ENCODE data around the gene ISOC2.
"Not testable (repeated sequence)": the region's sequence is repeated elsewhere in the genome, so short reads cannot be mapped to it uniquely, and the experiment has no call there.

ISOC2 gene

DNA sequence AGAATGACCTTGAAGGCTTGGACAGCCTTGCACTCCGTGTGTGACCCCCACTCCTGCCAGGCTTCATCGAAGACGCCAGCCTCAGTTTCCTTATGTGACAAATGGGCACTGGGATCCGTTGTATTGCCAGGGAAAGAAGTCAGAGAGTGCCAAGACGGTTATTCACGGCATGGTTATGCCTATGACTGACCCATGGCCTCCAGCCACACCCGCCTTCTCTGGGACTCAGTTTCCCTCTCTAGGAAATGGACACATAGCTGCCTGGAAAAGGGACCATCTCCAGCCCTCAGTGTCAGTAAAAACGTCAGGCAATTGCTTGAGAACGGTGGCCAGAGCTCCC, 52.9 kb downstream of the ISOC2 start:
- Histone ChIP-seq H3K9ac (ENCODE audit: low read length) (peak overlapping the region; percentile 62), H3K9me3 (ENCODE audit: control insufficient read depth, insufficient read depth, low read depth, low read length) (peaks cover 4% of the 10 kb centered on the region; the same call in 1 of the 2 replicates), H3K36me3 (ENCODE audit: control insufficient read depth, insufficient read depth, low read length) (peaks cover 28% of the 10 kb centered on the region), H3K27me3 (ENCODE audit: control insufficient read depth, insufficient read depth, low read length) (no peaks in the 10 kb centered on the region), H3K4me1 (ENCODE audit: control insufficient read depth, insufficient read depth, low read length) (peaks cover 22% of the 10 kb centered on the region), H3K4me3 (ENCODE audit: low read depth, low read length) (peak overlapping the region; percentile 48), H3K27ac (ENCODE audit: low read depth, low read length) (peak overlapping the region; percentile 84)

GRCh38 chr19:55407800-55408532, 53.5 kb downstream of the ISOC2 start:
- Histone ChIP-seq H3K4me3 (ENCODE audit: low read depth, low read length) (peak overlapping the region; percentile 79), H3K4me1 (ENCODE audit: control insufficient read depth, insufficient read depth, low read length) (peaks cover 22% of the 10 kb centered on the region), H3K36me3 (ENCODE audit: control insufficient read depth, insufficient read depth, low read length) (peaks cover 34% of the 10 kb centered on the region), H3K27me3 (ENCODE audit: control insufficient read depth, insufficient read depth, low read length) (no peaks in the 10 kb centered on the region), H3K9me3 (ENCODE audit: control insufficient read depth, insufficient read depth, low read depth, low read length) (peaks cover 4% of the 10 kb centered on the region; the same call in 1 of the 2 replicates), H3K9ac (ENCODE audit: low read length) (peak overlapping the region; percentile 87), H3K27ac (ENCODE audit: low read depth, low read length) (peak overlapping the region; percentile 100)

DNA sequence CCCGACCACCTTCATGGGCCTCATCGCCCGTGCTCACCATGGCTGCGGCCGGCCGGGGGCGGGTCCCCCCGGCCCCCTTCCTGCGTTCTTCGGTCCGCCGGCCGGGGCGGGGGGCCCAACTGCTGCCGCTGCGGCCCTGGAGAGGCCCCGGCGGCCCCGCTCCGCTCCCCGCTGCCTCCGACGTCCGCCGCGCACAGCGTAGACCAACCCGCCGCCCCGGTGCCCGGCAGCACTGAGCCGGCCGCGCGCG, 54.0 kb downstream of the ISOC2 start, which contains the start of gene UBE2S:
UBE2S (minus strand) TSS at position 239 of the 250 bp plus-strand sequence; CDS start at position 40, 199 bp downstream.
- not testable (repeated sequence) for H3K27me3 ChIP-seq (ENCODE audit: control insufficient read depth, insufficient read depth, low read length); H3K9me3 ChIP-seq (ENCODE audit: control insufficient read depth, insufficient read depth, low read depth, low read length)
- peaks cover 39% of the 10 kb centered on the region for H3K36me3 ChIP-seq (ENCODE audit: control insufficient read depth, insufficient read depth, low read length)
- H3K9ac ChIP-seq (ENCODE audit: low read length), result peak within 1 kb of the TSS; percentile 87
- peaks cover 22% of the 10 kb centered on the region for H3K4me1 ChIP-seq (ENCODE audit: control insufficient read depth, insufficient read depth, low read length)
- H3K27ac ChIP-seq (ENCODE audit: low read depth, low read length), result peak within 1 kb of the TSS; percentile 100
- peak within 1 kb of the TSS; percentile 79 for H3K4me3 ChIP-seq (ENCODE audit: low read depth, low read length)

DNA sequence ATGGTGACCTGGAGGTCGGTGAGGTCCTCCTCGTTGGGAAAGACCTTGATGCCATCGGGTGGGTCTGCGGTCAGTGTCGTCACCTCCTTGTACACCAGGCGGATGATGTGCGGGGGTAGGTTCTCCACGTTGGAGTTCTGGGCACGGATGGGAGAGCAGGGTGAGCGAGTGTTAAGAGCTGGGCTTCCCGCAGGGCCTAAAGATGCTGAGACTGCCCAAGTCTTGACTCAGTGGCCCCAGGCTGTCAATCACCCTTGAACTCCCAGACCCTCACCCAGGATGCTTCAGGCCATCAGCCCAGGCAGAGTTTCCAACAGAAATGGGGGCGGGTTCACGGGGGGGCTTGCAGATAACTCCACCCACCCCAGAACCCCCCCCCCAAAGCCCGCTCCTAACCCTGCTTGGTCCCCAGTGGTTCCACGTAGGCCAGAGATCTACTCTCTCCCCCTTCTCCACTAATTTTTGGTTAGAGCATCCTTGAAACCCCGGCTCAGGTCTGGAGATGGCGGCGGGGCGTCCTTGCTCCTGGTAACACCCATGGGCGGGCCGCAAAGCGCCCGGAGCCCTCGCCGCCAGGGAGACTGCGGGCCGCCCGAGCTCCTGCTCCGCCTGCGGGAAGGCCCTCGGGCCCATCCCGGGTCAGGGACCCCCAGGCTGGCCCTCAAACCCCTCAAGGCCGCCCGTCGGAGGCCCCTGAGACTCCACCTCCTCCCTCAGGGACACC, 54.5 kb downstream of the ISOC2 start:
- H3K9ac ChIP-seq (ENCODE audit: low read length), result peak overlapping the region; percentile 87
- peak overlapping the region; percentile 79 for H3K4me3 ChIP-seq (ENCODE audit: low read depth, low read length)
- H3K36me3 ChIP-seq (ENCODE audit: control insufficient read depth, insufficient read depth, low read length), result peaks cover 44% of the 10 kb centered on the region
- H3K4me1 ChIP-seq (ENCODE audit: control insufficient read depth, insufficient read depth, low read length), result peaks cover 22% of the 10 kb centered on the region
- H3K27ac ChIP-seq (ENCODE audit: low read depth, low read length), result peak overlapping the region; percentile 100
- H3K9me3 ChIP-seq (ENCODE audit: control insufficient read depth, insufficient read depth, low read depth, low read length), result peaks cover 4% of the 10 kb centered on the region; the same call in 1 of the 2 replicates
- no peaks in the 10 kb centered on the region for H3K27me3 ChIP-seq (ENCODE audit: control insufficient read depth, insufficient read depth, low read length)

GRCh38 chr19:55406091-55406825, 55.2 kb downstream of the ISOC2 start:
- H3K4me1 ChIP-seq (ENCODE audit: control insufficient read depth, insufficient read depth, low read length), result peaks cover 22% of the 10 kb centered on the region
- H3K27me3 ChIP-seq (ENCODE audit: control insufficient read depth, insufficient read depth, low read length), result no peaks in the 10 kb centered on the region
- H3K9ac ChIP-seq (ENCODE audit: low read length), result peak overlapping the region; percentile 87
- H3K27ac ChIP-seq (ENCODE audit: low read depth, low read length), result no peak overlapping the region
- H3K4me3 ChIP-seq (ENCODE audit: low read depth, low read length), result peak overlapping the region; percentile 79
- peaks cover 4% of the 10 kb centered on the region; the same call in 1 of the 2 replicates for H3K9me3 ChIP-seq (ENCODE audit: control insufficient read depth, insufficient read depth, low read depth, low read length)
- peaks cover 49% of the 10 kb centered on the region for H3K36me3 ChIP-seq (ENCODE audit: control insufficient read depth, insufficient read depth, low read length)

DNA sequence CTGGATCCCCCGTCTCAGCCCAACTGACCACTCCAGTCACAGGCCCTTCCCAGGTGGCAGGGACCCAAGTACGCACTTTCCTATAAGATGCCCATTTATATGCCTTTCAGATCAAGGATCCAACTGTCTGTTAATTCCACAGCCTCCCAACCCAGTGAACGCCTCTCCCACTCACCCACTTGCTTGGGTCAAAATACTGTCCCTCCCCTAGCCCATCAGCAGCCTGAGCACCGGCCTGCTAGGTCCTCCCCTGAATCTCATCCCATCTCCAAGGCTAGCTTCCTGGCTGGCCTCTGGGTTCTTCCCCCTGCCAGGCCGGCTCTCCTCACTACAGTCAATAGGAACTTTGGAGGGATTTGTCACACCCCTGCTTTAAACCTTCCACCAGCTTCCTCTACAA, 55.8 kb downstream of the ISOC2 start:
- peak overlapping the region; percentile 79 for H3K4me3 ChIP-seq (ENCODE audit: low read depth, low read length)
- H3K27ac ChIP-seq (ENCODE audit: low read depth, low read length), result no peak overlapping the region
- H3K27me3 ChIP-seq (ENCODE audit: control insufficient read depth, insufficient read depth, low read length), result no peaks in the 10 kb centered on the region
- H3K4me1 ChIP-seq (ENCODE audit: control insufficient read depth, insufficient read depth, low read length), result peaks cover 22% of the 10 kb centered on the region
- peaks cover 4% of the 10 kb centered on the region; the same call in 1 of the 2 replicates for H3K9me3 ChIP-seq (ENCODE audit: control insufficient read depth, insufficient read depth, low read depth, low read length)
- H3K36me3 ChIP-seq (ENCODE audit: control insufficient read depth, insufficient read depth, low read length), result peaks cover 54% of the 10 kb centered on the region
- H3K9ac ChIP-seq (ENCODE audit: low read length), result peak overlapping the region; percentile 87

Data from HUES6 (cell line).